ENCODE data around the gene IL18R1. TPM values are rescaled to one million over a fixed set of nuclear protein-coding genes. Genes with fewer than 3 reads are reported as not detected.

Gene IL18R1
- total and polyA plus RNA-seq, 4 donors: 4.8 to 12.7 (median 5.9) TPM

GRCh38 chr2:102392096-102392495 lies 36.5 kb downstream of the IL18R1 start:
- TF ChIP-seq HNF4A (conservative IDR thresholded peaks at IDR 0.05) (no peak), EGR1 (IDR thresholded peaks at IDR 0.05; ENCODE audit: low read depth in 2 of 2) (no peak), HNF4G (IDR thresholded peaks at IDR 0.05) (no peak), SP1 (IDR thresholded peaks at IDR 0.05) (no peak)
- TF ChIP-seq, protein P1, sequence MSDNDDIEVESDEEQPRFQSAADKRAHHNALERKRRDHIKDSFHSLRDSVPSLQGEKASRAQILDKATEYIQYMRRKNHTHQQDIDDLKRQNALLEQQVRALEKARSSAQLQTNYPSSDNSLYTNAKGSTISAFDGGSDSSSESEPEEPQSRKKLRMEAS (IDR thresholded peaks at IDR 0.05): no peak
- no peak for DNase-seq (ENCODE audit: low spot score)
- Histone ChIP-seq H3K4me3 (ENCODE audit: low read depth in 1 of 3, low read length in 3 of 3) (no peak overlapping the region), H3K9ac (ENCODE audit: low read depth in 1 of 2, low read length in 2 of 2) (no peak overlapping the region), H3K4me1 (ENCODE audit: control insufficient read depth in 4 of 4, insufficient read depth in 4 of 4, low read length in 3 of 4) (no peaks in the 10 kb centered on the region), H3K27ac (ENCODE audit: low read depth in 1 of 2, low read length in 2 of 2) (no peak overlapping the region), H3K27me3 (ENCODE audit: control insufficient read depth in 4 of 4, insufficient read depth in 4 of 4, low read length in 3 of 4) (no peaks in the 10 kb centered on the region), H3K36me3 (ENCODE audit: control insufficient read depth in 4 of 4, insufficient read depth in 3 of 4, low read depth in 1 of 4, low read length in 3 of 4) (peaks cover 1 to 7% (median 3%) of the 10 kb centered on the region in 4 donors), H3K9me3 (ENCODE audit: control insufficient read depth in 4 of 4, low read length in 3 of 4) (no peaks in the 10 kb centered on the region)
- 88% methylated on average over 3 of the region's 3 CpGs for WGBS

DNA sequence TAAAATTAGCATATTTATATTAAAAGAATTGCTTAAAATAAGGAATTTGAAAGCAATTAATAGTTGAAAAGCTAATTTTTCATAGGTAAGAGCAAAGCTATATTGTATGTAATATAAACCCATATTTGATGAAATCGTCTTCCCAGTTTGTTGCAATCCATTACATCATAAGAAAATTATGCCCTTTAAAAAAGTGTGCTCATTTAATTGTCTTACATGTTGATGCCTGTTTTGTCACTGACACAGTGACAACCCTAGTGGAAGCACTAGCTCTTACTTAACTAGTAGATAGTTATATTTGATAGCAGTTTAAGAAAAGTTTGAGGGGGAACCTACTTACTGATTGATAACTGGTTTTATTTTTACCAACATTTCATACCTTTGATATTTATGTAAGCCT lies 37.3 kb downstream of the IL18R1 start:
- no peaks in the 10 kb centered on the region for H3K9me3 ChIP-seq (ENCODE audit: control insufficient read depth in 4 of 4, low read length in 3 of 4)
- H3K27me3 ChIP-seq (ENCODE audit: control insufficient read depth in 4 of 4, insufficient read depth in 4 of 4, low read length in 3 of 4): no peaks in the 10 kb centered on the region
- no peak overlapping the region for H3K27ac ChIP-seq (ENCODE audit: low read depth in 1 of 2, low read length in 2 of 2)
- DNase-seq (ENCODE audit: low spot score): no peak
- H3K9ac ChIP-seq (ENCODE audit: low read depth in 1 of 2, low read length in 2 of 2): no peak overlapping the region
- H3K36me3 ChIP-seq (ENCODE audit: control insufficient read depth in 4 of 4, insufficient read depth in 3 of 4, low read depth in 1 of 4, low read length in 3 of 4): peaks cover 0 to 2% (median 2%) of the 10 kb centered on the region in 4 donors
- TF ChIP-seq, protein P2, sequence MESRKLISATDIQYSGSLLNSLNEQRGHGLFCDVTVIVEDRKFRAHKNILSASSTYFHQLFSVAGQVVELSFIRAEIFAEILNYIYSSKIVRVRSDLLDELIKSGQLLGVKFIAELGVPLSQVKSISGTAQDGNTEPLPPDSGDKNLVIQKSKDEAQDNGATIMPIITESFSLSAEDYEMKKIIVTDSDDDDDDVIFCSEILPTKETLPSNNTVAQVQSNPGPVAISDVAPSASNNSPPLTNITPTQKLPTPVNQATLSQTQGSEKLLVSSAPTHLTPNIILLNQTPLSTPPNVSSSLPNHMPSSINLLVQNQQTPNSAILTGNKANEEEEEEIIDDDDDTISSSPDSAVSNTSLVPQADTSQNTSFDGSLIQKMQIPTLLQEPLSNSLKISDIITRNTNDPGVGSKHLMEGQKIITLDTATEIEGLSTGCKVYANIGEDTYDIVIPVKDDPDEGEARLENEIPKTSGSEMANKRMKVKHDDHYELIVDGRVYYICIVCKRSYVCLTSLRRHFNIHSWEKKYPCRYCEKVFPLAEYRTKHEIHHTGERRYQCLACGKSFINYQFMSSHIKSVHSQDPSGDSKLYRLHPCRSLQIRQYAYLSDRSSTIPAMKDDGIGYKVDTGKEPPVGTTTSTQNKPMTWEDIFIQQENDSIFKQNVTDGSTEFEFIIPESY (IDR thresholded peaks at IDR 0.05): no peak
- TF ChIP-seq CTCF (IDR thresholded peaks at IDR 0.05; ENCODE audit: low read depth, low read length, missing input control): no peak
- no peak for TF ChIP-seq NR2F2 (IDR thresholded peaks at IDR 0.05)
- TF ChIP-seq EGR1 (IDR thresholded peaks at IDR 0.05; ENCODE audit: low read depth in 2 of 2): no peak
- TF ChIP-seq TAF1 (conservative IDR thresholded peaks at IDR 0.05): no peak
- TF ChIP-seq ATF3 (IDR thresholded peaks at IDR 0.05): no peak
- TF ChIP-seq JUND (IDR thresholded peaks at IDR 0.05): no peak
- TF ChIP-seq SP1 (IDR thresholded peaks at IDR 0.05): no peak
- no peak for TF ChIP-seq YY1 (IDR thresholded peaks at IDR 0.05)
- TF ChIP-seq, protein P1 (IDR thresholded peaks at IDR 0.05): no peak
- no peak for TF ChIP-seq RXRA (IDR thresholded peaks at IDR 0.05)
- 95% methylated on average over 1 of the region's 1 CpG for WGBS
- H3K4me1 ChIP-seq (ENCODE audit: control insufficient read depth in 4 of 4, insufficient read depth in 4 of 4, low read length in 3 of 4): no peaks in the 10 kb centered on the region
- H3K4me3 ChIP-seq (ENCODE audit: low read depth in 1 of 3, low read length in 3 of 3): no peak overlapping the region

GRCh38 chr2:102396012-102396411 lies 40.4 kb downstream of the IL18R1 start:
- Histone ChIP-seq H3K9ac (ENCODE audit: low read depth in 1 of 2, low read length in 2 of 2) (no peak overlapping the region), H3K4me3 (ENCODE audit: low read depth in 1 of 3, low read length in 3 of 3) (no peak overlapping the region), H3K27me3 (ENCODE audit: control insufficient read depth in 4 of 4, insufficient read depth in 4 of 4, low read length in 3 of 4) (no peaks in the 10 kb centered on the region), H3K4me1 (ENCODE audit: control insufficient read depth in 4 of 4, insufficient read depth in 4 of 4, low read length in 3 of 4) (no peaks in the 10 kb centered on the region), H3K27ac (ENCODE audit: low read depth in 1 of 2, low read length in 2 of 2) (no peak overlapping the region), H3K36me3 (ENCODE audit: control insufficient read depth in 4 of 4, insufficient read depth in 3 of 4, low read depth in 1 of 4, low read length in 3 of 4) (no peaks in the 10 kb centered on the region), H3K9me3 (ENCODE audit: control insufficient read depth in 4 of 4, low read length in 3 of 4) (no peaks in the 10 kb centered on the region)
- TF ChIP-seq SP1 (IDR thresholded peaks at IDR 0.05): no peak
- no peak for TF ChIP-seq HNF4G (IDR thresholded peaks at IDR 0.05)
- no peak for TF ChIP-seq JUND (IDR thresholded peaks at IDR 0.05)
- no peak for TF ChIP-seq REST (IDR thresholded peaks at IDR 0.05)
- TF ChIP-seq, protein P2 (IDR thresholded peaks at IDR 0.05): no peak
- TF ChIP-seq RAD21 (IDR thresholded peaks at IDR 0.05): no peak
- TF ChIP-seq EGR1 (IDR thresholded peaks at IDR 0.05; ENCODE audit: low read depth in 2 of 2): no peak
- TF ChIP-seq FOXA2 (IDR thresholded peaks at IDR 0.05): no peak
- TF ChIP-seq, protein P1 (IDR thresholded peaks at IDR 0.05): no peak
- no peak for TF ChIP-seq HNF4A (conservative IDR thresholded peaks at IDR 0.05)
- TF ChIP-seq GABPA (IDR thresholded peaks at IDR 0.05 in 1 of 2, conservative IDR thresholded peaks at IDR 0.05 in 1 of 2): no peak
- no peak for TF ChIP-seq RXRA (IDR thresholded peaks at IDR 0.05)
- WGBS: 93% methylated on average over 2 of the region's 2 CpGs
- no peak for DNase-seq (ENCODE audit: low spot score)
